Activated gamma-delta T cell treated with anti-CD3 and anti-CD28 coated beads, Interleukin-2, amount 50 U/mL, for 16 hours (primary cell): ENCODE measurements around the gene HOXC6.
"Not testable (repeated sequence)": the region's sequence is repeated elsewhere in the genome, so short reads cannot be mapped to it uniquely, and the experiment has no call there.

ENCODE experiments used
- DNase-seq: peaks from one replicate; pipeline ENCODE4 v3.0.0-alpha.2; 2020; ENCODE audit warnings: low read depth

HOXC6 gene

DNA sequence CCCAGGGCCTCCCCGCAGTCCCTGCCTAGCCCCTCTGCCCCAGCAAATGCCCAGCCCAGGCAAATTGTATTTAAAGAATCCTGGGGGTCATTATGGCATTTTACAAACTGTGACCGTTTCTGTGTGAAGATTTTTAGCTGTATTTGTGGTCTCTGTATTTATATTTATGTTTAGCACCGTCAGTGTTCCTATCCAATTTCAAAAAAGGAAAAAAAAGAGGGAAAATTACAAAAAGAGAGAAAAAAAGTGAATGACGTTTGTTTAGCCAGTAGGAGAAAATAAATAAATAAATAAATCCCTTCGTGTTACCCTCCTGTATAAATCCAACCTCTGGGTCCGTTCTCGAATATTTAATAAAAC lies 2.2 kb downstream of the HOXC6 start:
- DNase-seq: no peak

- no peak for DNase-seq
Measured at GRCh38 chr12:54030889-54031471, 2.7 kb downstream of the HOXC6 start.

DNA sequence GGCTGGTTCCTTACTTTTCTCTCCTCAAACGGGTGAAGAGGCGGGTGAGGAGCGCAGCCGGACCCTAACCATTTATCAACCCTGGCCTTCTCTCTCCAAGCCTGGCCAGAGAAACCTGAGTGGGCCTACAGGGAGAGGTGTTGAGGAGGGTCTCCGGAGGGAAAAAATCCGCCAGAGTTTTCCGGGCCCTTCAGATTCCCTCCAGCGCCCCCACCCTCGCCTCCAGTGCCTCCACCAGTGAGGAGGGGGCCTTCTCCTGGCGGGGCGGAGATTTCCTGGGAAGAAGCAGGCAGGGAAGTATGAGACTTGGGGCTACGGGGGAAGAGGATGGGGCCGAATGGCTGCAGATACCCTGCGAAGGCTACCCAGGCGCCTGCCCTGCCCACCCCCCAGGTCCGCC lies 3.2 kb downstream of the HOXC6 start:
- DNase-seq: no peak

- no peak for DNase-seq
Measured at GRCh38 chr12:54032086-54032619, 3.9 kb downstream of the HOXC6 start.

DNA sequence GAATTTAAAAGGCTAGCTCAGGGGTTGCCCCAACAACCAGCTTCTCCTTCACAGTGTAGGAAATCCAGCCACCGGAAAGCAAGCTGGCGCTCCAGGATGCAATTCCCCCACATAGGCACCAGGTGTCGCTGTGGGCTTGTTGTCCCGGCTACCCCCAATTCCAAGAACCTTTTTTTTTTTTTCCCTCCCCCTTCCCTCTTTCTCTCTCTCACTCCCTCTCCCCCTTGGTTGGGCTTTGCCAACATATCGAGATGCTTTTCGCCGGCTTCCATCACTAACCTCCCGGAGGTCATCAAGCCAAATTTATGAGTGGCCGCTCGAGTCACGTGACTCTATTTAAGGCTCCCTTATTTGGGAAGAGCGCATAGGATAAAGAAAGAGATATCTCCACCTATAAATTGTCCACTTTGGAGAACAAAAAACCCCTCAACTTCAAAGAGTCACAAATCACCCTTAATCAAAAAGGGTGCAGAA lies 4.4 kb downstream of the HOXC6 start, which contains the start of gene HOXC5:
TSS of gene HOXC5 (plus strand) at position 424 of the 474 bp plus-strand sequence. CDS start 73 bp downstream, outside the sequence.
- DNase-seq: peak; percentile 42

- no peak for DNase-seq
Measured at GRCh38 chr12:54033106-54033979, 5.1 kb downstream of the HOXC6 start.

DNA sequence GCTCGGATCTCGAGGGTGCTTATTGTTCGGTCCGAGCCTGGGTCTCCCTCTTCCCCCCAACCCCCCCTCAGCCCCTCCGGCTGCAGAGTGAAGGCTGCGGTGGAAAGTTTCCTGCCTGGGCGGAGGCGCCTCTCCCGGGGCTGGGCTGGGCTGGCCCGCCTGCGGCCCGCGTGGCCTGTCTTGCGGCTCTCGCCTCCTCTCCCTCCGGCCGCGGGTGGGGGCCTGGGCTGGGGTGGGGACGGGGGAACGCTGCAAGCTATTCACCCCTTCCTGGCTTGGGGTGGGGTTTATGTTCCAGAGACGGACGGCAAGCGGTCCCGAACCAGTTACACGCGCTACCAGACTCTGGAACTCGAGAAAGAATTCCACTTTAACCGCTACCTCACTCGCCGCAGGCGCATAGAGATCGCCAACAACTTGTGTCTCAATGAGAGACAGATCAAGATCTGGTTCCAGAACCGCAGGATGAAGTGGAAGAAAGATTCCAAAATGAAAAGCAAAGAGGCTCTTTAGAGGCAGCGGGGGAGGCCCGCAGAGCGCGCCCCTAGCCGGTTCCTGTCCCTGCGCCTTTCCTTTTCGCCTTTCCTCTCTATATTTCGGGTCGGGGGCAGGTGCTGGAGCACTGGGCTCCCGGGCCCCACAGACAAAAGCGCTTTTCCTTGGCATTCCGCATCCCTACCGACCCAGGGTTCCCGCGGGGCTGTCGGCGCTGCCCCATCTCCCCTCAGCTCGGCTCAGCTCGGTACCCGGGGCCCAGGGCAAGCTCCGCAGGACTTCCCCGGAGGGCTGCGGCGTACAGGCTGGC lies 5.9 kb downstream of the HOXC6 start:
- no peak for DNase-seq

DNA sequence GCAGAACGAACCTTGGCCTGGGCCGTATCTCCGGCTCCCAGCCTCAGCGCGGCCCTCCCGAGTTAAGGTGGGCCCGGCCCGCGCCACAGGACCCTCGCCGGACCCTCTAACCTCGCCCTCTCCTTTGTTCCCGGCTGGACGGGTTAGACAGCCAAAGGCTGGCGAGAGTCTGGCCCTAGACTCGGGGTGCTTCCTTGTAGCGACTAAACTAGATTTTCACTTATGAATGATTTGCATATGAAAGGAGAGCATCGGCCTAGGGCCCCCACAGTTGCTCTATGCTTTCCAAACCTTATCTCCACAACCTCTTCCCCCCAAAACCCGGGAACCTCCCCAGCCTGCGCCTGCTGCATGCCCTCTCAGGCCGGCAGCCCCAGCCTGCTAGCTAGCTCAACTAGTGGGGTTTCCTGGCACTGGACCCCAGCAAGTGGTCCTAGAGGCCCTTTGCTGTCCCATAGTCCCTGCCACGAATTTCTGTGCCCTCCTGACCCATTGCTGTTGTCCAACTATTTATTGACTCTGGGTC lies 6.6 kb downstream of the HOXC6 start:
- DNase-seq: no peak

DNA sequence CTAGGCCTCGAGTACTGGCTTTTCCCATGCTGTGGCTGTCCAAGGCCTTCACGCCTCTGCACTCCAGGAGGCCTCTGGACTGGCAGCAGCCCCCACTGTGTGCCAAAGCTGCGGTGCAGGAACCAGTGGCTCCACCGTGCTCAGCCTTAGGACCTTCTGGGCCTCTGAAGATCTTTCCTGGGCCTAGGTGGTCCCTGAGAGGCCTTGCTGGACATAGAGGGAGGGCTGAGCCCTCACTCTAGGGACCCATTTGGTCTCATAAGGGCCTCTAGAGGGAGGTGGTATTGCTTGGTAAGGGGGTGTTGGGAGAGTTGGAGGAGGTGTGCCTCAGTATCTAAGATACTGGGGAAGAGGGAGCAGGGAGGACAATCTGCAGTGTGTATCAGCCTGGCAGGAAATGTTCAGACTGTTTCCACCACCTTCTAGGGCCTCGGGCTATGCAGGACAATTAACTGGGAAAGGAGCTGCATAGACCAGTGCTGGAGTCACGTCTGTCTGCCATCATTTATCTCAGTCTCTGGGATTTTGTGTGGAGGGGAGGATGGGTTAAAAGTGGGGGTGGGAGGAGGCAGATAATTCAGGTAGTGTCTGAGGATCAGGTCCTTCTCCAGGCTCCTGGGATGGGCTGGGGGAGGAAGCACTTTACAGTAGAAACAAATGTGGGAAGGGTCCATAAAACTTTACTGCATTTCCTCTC lies 7.5 kb downstream of the HOXC6 start:
- DNase-seq: no peak

- no peak for DNase-seq
Measured at GRCh38 chr12:54036620-54037359, 8.6 kb downstream of the HOXC6 start.

DNA sequence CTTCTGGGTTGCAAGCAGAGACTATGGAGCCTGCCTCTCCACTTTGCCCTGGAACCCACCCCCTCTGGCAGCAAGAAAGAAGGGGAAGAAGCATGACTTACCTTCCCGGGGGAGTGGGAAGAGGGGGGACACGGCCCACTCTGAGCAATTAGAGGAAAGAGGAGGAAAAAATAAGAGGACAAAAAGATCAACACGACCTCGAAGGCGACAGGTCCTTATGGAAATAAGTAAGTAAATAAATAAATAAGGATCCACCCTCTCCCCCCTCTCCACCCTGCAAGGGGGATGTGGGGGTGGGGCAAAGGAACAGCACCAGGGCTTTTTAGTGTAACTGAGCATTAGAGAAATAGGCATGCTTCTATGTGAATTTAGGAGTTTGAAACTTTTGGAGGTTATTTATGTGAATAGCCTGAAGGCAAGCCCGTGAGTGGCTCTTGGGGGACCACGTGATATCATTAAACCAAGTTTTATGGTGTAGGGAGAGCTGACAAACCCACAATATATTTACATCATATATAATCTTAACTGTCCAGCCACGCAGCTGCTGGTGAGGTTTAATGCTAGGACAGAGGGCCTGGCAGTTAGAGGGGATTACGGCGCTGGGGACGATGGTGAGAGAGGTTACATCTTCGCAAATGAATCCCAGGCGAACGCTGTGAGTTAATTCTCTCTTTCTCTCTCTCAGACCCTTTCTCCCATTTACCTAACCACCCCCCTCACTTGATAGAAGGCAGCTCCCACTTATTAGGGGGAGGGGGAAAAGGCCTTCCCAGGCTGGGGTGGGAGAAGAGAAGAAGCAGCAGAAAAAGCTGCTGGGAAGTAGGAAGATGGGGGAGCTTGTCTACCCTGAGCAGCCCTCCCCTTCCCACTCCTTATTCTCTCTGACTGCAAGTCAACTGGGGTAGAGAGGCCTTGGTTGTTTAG lies 9.4 kb downstream of the HOXC6 start:
- no peak for DNase-seq

- no peak for DNase-seq
Measured at GRCh38 chr12:54038284-54038870, 10.1 kb downstream of the HOXC6 start.

DNA sequence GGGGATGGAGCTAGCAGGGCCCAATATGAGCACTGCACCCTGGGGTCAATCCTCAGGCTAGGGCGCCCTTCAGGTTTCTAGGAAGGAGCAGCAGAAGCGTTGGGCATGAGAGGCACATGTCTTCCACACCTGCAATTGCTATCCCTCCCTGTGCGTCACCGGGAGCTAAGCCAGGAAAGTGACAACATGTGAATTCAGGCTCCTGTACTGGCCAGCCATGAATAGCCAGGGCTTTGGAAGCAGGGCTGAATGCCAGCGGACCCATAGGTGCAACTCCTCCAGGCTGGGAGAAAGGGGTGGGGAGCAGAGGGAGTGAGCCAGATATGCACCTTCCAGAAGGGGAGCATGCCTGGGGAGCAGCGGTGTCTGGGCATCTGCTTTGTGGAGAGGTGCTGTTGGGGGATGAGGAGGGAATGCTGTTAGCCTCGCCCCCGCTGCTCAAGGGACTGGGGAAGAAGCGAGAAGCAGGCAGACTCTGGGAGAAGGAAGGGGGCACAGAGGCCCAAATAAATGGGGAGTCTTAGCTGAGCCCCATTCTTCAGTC lies 10.7 kb downstream of the HOXC6 start:
- no peak for DNase-seq

DNA sequence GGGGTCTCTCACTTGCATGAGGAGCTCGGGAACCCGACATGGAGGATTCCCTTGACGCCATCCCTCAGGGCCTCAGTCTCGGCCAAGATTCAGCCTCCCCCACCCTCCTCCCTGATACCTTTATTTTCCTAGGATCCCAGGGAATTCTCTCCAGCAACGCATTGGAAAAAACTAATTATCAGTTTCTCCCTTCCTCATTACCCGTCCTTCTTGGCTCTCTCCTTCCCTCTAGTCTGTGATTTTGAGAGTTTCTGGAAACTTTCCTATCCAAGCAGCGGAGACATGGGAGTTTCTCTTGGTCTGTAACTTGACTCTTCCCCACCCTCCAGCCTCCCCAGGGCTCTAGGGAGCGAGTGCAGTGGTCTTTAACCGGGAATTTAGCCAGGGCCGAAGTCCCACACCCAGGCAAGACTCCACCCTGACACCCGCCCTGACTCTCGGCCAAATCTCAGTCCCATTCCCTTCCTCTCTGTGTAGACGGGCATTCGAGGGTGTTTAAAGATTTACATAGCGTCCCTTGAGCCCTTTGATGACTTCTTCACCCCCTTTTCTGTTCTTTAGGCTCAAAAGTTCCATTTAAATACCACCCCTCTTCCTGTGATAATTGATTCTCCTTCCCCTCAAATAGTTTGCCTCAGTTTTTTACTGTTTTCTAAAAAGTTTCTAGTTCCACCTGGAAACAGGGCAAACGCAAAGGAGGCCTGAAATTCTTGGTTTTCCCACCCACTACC lies 11.3 kb downstream of the HOXC6 start:
- DNase-seq: no peak

DNA sequence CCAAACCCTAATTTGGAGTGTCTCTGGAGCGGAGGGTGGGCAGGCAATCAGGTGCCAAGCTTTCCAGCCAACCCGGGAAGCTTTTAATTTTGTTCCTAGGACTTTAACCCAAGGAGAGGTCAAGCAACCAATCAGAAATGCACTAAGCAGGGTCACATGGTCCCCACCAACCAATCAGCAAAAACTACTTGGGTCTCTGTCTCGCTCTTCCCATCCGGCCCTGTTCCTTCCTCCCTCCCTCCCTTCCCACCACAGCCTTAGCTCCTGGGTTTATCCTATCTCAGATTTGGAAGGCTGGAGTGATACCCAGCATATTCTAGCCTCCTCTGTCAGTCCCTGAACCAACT lies 11.9 kb downstream of the HOXC6 start:
- no peak for DNase-seq

DNA sequence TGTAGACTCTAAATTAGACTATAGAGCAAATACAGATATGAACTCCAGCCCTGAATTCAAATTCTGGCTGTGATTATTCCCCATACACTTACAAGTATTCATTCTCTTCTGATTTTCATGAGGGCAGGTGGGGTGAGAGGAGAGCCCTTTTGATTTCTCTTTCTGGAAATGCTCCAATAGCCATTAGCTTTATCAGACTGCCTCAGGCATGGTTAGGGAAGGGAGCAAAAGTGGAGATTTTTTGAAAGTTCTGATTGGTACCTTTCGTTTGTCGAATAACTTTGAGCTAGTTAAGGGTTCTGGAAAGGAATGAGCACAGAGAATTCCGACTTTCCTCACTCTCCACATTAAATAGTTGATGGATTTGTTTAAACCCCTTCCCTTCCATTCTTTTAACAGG lies 12.4 kb downstream of the HOXC6 start:
- DNase-seq: no peak

- DNase-seq: no peak
Measured at GRCh38 chr12:54041097-54041690, 13.0 kb downstream of the HOXC6 start.

DNA sequence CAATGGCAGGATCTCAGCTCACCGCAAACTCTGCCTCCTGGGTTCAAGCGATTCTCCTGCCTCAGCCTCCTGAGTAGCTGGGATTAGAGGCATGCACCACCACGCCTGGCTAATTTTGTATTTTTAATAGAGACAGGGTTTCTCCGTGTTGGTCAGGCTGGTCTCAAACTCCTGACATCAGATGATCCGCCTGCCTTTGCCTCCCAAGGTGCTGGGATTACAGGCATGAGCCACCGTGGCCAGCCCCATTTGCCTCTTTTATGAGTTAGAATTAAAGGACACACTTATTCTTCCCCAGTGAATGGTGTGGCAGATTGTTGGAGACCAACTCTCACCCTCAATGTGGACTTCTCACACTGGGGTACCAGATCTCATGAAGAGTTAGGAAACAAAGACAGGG lies 13.8 kb downstream of the HOXC6 start:
- not testable (repeated sequence) for DNase-seq
